HuH-7 (cell line): ENCODE results near the gene MRPL21.
"Not testable (repeated sequence)": the region's sequence is repeated elsewhere in the genome, so short reads cannot be mapped to it uniquely, and the experiment has no call there.

ENCODE experiments used
- DNase-seq: peaks from one replicate; pipeline ENCODE4 v3.0.0; 2011; ENCODE audit warnings: low spot score

MRPL21 gene

DNA sequence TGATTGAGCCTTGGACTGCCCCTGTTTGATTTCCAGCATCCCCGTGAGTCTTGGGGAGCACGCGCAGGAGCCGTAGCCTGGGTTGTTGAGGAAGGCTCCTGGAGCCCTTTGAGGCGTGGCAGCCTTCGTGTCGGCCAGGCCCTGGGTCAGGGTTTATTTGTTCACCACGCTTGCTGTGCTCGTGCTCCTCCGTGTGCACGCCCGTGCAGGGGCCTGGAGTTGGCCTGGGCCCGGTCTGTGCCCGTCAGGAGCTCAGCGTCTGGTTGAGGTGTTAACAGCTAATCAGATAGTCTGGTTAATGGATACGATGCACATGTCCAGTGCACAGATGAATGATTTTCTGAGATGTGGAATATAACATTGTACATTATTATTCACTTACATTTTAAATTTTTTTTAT lies 8.1 kb upstream of the MRPL21 start:
- no peak for DNase-seq

DNA sequence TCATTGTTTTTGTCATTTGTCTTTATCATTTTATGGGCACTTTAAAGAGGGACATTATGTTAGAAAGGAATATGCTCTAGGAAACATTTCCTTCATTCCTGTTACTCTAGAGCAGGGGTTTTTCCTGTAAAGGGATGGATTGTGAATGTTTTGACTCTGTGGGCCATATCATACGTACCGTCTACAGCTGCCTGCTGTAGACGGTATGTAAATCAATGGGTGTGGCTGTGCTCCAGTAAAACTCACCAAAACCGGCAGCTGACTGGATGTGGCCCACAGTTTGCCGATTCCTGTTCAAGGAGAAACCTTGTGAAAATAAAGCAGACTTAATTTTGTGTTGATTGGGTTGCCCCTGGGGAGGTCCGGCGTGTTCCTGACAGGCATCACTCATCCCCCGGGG lies 7.3 kb upstream of the MRPL21 start:
- DNase-seq: no peak

DNA sequence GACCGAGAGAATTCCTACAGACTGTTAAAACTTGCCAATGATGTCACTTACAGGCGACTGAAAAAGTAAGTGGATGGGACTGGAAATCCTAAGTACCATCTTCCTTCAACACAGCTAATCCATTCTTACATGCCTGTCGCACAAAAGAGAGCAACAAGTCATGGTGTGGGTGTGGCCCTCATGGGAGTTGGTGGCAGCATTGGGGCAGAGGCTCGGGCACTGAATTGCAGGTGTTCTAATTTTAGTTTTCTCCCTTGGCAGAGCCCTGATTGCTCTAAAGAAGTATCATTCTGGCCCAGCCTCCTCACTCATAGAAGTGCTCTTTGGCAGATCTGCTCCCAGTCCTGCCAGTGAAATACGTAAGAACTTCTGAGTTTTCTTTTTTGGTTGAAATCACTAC lies 4.6 kb upstream of the MRPL21 start:
- DNase-seq: no peak

DNA sequence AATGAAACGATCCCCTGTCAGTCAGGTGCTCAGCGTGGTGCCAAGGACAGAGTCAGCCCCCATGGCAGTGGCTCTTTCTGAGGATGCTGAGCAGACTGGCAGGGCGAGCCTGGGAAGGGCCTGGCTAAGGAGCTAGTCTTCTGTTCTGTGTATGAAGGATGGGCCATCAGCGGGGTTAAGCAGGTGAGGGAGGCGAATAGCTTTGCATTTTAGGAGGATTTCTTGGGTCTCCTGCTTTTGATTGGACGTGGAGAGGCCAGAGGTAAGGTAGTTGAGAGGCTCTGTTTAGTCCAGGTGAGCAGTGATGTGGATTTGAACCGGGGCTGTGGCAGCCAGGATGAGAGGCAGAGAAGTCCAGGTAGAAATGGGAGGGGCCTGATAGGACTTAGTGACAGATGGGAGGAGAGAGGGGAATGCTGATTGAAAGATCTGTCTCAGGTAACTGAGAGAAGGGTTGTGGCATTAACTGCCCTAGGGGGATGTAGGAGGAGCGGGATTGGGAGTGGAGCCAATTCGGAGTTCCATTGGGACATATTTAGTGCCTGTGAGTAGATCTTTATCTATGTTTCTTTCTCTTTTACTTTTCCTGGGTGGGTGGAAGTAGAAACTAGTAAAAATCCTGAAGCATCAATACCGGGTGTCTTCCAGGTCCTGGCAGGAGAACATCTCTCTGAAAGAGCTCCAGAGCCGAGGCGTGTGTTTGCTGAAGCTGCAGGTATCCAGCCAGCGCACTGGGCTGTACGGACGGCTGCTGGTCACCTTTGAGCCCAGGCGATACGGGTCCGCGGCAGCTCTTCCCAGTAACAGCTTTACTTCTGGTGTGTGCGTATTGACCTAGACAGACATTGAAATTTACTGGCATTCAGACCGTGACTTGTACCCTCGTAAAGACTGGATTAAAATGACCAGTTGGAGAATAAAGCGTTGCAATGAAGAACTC lies 2.1 kb upstream of the MRPL21 start:
- no peak for DNase-seq

DNA sequence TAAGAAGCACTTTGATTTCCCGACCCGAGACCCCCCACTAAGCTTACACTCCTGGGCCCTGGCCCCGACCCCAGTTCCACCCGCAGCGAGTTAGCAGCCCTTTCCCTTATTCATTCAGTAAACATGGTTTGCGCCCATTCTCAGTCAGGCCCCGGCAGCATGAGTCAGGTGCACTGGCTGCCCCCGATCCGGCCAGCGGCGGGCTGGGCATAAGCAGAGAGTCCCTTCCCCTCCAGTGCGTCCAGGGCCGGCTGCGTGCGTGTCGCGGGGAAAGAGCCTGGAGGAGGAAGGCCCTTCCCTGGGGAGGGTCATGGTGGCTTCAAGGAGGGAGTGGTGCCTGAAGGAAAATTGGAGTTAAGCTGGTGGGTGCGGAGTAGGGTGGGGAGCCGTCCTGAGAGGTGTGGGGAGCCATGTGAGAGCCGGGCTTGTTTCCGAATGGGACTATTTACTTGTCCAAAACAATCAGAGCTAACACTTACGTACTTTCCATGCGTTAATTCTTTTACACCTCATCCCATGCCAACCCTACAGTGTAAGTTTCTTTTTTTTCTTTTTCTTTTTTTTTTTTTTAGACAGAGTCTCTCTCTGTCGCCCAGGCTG lies 716 bp upstream of the MRPL21 start:
- peak; percentile 89 for DNase-seq

DNA sequence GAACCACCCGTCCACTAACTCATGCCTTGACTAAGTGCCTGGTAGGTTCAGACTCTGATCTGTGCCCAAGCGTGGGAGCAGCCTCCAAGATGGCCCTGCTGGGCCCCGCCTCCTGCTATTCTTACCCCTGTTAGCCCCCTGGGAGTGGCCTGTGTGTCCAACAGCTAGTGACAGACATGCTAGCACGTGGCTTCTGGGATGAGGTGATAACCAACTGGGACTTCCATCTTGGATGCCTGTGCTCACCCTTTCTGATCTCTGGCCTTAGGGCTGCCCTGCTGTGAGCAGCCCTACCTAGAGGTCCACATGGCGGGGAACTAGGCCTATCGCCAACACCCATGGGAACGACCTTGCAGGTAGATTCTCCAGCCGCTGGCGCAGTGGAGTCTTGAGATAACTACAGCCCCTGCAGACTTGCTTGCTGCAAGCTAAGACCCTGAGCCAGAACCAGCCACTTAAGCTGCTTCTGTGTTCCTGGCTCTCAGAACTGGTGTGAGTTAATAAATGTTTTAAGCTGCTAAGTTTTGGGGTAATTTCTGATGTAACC lies 2.7 kb downstream of the MRPL21 start:
- DNase-seq: no peak

DNA sequence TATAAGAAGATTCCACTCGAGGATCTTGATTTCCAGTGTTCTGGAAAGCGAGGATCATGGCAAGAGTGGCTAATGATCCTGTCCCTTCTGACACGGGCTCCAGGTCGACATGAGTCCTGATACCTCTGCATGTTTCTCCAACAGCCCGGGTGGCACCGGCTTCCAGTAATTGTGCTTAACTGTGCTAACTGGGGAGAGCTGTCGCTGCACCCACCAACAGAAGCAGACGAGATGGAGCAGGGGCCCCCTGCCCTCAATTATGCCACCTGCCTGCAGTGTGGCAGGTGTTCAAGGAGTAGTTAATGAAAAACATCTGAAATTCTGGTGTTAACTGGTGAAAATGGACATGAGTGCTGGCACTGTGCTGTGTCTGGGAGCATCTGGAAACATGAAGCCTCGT lies 6.2 kb downstream of the MRPL21 start:
- no peak for DNase-seq

DNA sequence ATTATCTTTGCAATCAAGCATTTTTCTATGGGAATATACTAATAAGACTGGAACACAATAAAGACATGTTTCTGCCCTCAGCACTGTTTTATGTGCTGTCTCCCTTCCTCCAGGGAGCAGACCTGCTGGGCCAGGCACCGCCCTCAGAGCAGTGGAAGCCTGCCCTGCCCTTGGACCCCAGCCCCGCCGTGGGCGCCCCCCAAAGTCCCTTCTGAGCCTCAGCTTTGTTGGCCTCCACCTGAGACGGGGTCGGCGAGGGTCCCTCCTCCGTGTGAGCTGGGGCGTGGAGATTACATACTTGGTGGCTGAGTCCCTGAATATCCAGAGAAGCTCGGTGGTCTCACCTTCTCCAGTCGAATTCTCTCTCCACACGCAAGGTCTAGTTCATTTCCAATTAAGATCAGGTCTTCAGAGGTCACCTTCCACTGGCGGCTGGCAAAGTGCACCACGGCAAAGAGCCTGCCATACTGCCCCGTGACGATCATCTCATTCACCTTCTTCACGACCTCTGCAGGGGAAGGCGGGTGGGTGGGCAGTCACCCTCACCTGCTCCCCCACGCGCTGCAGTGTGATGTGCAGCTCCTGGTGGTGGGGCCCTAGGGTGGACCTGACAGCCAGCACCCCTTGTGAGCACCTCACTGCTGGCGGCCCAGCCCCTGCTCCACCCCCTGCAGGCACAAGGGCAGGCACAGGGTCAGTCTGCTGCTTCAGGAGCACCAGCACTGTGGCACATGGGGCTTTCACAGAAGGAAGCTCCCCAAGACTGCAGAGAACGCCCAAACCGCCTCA lies 7.3 kb downstream of the MRPL21 start:
- no peak for DNase-seq

DNA sequence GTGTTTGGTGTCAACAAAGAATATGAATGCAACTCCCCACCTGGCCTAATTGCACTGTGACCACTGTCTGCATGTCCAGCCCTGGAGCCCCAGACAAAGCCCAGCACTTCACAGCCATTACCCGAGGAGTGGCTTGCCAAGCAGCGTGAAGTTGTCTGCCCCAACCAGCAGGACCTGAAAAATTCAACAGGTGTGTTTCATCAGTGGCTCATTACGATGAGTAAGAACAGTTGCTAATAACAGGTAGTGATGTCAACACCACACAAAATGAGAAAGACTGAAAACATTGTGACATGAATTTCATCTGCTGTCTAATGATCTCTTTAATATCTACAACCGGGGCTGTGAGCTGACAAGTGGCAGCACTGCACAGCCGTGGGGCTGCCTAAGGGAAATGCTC lies 10.3 kb downstream of the MRPL21 start:
- DNase-seq: no peak

DNA sequence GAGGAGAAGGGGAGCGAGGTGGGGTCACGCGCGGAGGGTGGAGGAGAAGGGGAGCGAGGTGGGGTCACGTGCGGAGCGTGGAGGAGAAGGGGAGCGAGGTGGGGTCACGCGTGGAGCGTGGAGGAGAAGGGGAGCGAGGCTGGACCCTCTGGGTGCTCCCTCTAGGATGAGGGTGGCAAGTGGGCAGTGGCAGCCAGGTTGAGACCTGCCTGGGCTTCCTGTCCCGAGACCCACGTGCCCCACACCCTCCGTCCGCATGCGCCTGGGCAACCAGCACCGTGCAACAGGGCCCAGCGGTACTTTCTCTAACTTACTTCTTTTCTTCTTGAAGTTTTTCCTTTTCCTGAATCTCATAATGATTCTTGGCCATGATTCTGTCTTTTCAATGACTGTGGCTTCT lies 11.1 kb downstream of the MRPL21 start:
- DNase-seq: no peak

DNA sequence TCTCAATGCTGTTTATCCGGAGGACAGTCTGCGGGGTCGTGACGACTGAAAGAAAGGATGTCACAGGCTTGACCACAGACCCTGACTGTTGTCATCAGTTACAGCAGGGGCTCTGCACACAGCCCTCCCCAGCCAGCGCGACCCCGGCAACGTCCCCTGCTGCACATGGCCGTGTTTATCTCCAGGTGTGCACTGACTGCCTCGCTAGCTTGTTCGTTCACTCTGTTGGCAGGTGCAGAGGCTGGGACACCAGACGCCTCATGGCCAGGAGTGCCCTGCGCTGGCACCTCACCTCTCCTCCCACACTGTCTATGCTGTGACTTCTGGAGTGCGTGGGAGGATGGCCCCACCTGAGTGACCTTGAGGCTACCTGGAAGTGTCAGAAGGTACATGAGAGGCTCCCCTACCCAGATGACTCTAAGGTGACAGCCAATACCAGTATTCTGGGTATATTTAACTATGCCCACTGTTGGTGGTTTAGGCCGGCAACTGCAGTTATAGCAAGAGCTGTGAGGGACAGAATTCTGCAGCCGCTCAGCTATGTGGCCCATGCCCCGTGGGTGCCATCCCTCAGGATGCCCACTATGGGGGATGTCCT lies 12.2 kb downstream of the MRPL21 start:
- no peak for DNase-seq

DNA sequence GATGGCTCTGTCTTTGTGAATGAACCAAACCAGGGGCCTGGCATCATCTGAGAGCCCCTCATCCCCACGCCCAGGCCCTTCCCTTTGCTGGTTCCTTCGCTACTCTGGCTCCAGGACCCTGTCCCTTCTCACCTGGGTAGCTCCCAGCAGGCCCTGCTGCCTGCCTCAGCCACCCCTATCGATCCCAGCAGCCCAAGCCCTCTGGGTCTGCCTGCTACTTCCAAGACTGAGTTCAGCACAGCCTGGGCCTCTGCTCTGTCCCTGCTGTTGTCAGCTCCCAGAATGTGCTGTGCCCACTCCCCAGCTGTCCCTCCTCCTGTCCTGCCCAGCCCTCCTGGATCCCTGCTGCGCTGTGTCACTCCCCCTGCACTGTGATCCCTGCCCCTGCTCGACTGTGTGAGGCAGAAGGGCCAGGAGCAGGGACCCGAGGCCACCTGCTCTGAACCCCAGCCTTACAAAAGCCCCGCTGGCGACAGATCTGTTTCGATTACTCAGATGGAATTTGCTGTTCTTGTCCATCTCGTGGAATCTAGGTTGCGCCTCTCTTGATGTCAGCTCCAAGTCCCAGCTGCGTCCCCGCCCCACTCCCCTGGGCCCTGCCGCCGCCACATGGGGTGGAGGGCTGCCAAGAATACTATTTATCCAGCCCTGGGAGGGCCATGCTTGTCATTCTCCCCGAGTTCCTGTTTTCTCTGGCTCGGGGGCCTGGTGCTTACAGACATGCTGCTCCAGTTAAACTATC lies 13.0 kb downstream of the MRPL21 start:
- no peak for DNase-seq

DNA sequence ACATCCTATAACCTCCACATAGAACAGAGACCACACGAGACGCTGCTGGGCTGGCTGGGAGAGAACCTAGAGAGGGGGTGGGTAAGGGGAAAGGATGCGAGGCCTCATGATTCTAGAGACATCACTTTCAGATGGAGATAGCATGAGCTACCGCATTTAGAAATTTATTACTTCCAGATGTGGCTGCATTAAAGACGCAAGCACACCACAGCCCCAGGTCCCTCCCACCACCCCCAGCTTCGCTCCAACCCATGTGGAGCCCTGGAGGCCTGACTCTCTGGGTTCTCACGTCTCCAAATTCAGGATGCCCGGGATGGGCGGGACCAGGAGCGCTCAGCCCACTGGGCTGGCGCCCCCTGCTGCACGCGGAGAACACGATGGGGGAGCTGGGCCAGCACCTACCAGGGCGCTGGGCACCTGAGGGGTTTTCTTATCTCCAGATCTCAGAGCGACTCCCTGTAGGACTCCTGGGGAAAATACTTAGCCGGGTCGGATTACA lies 13.6 kb downstream of the MRPL21 start:
- DNase-seq: peak; percentile 85

DNA sequence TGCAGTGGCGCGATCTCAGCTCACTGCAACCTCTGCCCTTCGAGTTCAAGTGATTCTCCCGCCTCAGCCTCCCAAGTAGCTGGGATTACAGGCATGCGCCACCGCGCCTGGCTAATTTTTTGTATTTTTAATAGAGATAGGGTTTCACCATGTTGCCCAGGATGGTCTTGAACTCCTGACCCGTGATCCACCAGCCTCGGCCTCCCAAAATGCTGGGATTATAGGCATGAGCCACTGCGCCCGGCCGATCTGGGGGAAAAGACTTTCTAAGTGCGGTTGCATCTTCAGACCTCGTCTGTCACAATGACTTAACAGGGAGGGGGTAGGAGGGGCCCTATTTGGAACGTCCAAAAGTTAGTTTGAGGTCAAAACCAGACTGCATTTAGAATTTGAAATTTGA lies 18.8 kb downstream of the MRPL21 start:
- DNase-seq: not testable (repeated sequence)

DNA sequence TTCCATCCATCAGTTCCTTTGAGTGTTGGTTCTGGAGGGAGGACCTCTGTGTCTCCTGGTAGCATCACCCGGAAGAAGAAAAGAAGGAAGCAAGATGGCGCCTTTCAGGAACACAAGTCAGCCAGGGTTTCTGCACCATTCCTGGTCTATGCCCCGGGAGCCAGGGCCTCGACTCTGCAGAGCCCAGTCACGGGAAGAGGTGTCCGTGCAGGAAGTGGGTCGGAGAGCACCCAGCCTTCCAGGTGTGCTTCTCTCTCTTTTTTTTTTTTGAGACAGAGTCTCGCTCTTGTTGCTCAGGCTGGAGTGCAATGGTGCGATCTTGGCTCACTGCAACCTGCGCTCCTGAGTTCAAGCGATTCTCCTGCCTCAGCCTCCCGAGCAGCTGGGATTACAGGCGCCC lies 21.2 kb downstream of the MRPL21 start:
- no peak for DNase-seq

DNA sequence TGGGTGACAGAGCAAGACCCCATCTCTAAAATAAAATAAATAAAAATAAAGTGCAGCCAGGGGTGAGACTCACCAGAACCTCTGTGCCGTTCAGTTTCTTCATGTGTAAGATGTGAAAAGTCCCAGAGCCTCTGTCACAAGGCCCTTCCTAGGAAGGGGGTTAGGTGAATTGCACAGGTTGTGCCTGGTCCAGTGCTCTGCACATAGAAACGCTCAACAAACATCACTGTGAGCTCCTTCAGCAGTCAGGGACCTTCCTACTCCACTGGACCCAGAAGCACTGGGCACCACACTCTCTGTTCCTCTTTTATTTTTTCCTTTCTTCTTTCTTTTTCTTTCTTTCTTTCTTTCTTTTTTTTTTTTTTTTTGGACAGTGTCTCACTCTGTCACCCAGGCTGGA lies 22.3 kb downstream of the MRPL21 start:
- no peak for DNase-seq

DNA sequence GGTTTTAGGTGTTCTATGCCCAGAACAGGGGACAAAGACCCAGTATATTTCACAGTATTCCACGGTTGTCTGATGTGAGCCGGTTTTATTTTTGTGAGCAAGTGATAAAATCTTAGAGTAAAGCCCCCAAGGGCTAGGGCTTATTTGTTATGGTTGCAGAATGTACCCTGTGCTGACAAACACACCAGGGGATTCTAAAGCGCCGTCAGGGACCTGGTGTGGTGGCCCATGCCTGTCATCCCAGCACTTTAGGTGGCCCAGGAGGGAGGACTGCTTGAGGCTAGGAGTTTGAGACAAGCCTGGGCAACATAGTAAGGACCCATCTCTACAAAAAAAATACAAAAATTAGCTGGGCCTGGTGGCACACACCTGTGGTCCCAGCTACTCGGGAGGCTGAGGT lies 22.8 kb downstream of the MRPL21 start:
- DNase-seq: no peak

DNA sequence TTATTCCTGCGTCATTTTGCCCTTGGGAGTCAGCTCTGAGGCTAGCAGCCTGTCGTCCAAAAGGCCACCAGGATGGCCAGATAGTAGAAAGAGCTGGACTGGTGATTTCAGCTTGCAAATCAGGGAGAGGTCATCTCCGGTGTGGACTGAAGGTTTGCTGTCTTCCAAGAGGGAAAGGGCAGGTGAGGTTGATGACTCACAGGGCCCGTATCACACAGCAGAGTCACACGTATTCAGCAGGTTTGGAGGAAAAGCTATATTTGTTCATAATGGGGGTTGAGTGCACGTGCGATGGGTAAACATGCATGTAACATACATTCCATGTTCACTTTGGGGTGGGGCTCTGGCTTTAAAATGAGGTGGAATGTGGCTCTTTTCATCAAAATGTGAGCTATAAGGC lies 25.6 kb downstream of the MRPL21 start:
- DNase-seq: no peak

DNA sequence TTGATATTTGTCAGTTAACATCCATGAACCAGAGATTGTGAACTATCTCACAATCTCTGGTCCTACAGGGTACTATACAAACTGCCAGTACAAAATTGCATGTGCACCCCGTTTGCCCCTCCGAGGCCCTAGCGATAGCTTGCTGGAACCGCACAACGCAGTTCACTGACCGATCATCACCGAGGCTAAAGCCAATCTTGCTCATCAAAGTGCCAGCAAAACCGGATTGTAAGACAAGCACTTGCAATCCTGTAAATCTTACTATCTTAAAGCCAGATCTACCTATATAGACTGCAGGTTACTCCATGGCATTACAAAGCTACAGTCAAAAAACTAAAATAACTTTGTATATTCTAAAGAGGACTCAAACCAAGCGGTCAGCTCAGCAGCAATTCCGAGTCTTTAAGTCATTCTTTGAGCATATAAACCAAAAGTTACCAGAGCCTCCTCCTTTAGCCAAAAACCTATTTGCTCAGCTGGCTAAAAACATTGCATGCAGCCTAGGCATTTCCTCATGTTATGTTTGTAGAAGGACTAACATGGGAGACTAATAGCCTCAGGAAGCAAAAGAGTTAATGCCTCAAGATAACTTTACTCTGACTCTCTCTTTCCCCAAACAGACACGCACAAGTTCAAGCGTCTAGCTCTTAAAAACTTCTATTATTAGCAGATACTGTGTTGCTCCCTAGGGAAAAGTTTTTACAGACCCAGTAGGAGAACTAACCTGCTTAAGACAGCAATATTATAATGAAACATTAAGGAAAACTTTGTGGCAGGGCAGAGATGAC lies 31.2 kb downstream of the MRPL21 start:
- DNase-seq: no peak

DNA sequence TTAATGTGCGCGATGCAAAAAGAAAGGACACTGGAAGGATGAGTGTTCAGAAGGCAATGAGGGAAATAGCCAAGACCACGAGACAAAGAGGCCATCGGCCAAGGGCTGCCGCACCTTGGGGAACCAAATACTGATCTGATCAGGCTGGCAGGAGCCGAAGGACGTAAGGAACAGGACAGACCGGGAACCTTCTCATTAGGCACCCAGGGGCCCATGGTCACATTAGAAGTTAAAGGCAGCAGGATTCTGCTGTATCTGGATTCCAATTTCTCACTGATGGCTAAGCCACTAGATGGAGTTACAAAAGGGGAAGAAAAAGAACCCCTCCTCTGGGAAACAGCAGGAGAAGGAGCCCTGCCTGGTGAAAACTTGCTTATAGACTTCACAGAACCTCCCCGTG lies 33.2 kb downstream of the MRPL21 start:
- peak; percentile 79 for DNase-seq
